ENCODE results near the gene GSTP1.
"Not testable (repeated sequence)": the region's sequence is repeated elsewhere in the genome, so short reads cannot be mapped to it uniquely, and the experiment has no call there.

The GSTP1 gene

DNA sequence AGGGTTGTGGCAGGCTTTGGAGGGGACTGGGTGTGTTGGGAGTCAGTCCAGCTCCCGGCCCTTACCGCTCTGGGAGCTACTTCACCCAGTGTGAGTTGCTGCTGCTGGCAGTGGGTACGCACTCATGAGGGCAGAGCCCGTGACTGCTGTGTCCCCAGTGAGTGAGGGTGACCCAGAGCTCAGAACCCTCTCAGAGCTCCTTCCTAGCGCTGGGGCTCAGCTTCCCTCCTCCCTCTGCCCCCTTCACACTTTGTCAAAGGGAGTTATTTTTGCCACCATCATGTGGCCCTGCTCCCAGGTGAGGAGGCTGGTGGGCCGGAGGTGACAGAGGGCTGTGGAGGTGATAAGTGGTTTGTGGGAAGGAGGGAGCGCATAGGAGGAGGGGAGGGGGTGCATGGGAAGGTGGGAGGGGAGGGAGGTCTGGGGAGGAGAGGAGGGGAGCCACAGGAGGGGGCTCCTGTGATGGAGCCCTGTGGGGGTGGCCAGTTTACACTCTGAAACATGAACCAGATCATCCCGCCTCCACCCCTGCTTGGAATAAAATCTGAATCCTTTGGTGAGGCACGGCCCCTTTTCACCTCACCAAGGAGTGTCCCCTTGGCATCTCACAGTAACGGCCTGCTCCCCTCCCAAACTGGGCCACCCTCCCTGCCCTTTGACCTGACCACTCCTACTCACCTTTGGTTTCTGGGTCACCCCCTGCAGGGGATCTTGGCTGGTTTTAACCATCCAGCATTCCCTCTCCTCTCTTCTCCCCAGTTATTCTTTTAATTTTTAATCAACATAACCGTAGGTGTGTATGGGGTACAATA, 33.0 kb downstream of the GSTP1 start:
- DNase-seq, result no peak

DNA sequence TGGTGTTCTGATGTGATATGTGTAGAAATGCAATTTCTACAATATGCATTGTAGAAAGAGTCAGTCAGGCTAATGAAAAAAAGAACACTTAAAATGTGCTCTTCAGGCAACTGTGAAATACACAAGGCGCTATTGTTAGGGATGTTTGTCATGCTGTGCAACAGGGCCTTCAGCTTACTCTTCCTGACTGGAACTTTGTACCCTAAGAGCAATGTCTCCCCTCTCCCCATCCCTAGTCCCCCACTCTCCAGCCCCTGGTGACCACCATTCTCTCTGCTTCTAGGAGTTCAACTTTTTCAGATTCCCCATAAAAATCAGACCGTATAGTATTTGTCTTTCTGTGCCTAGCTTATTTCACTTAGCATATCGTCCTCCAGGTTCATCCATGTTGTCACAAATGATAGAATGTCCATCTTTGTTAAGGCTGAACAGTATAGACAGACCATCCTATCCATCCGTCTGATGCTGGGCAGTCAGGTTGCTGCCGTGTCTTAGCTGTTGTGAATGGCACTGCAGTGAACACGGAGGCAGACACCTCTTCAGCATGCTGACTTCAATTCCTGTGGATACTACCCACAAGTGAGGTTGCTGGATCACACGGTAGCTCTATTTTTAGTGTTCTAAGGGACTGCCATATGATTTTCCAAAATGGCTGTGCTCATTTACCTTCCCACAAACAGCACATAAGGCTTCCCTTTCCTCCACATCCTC, 33.8 kb downstream of the GSTP1 start:
- DNase-seq, result no peak

- not testable (repeated sequence) for DNase-seq
These were observed 35.5 kb downstream of the GSTP1 start for GRCh38 chr11:67618901-67619659.

DNA sequence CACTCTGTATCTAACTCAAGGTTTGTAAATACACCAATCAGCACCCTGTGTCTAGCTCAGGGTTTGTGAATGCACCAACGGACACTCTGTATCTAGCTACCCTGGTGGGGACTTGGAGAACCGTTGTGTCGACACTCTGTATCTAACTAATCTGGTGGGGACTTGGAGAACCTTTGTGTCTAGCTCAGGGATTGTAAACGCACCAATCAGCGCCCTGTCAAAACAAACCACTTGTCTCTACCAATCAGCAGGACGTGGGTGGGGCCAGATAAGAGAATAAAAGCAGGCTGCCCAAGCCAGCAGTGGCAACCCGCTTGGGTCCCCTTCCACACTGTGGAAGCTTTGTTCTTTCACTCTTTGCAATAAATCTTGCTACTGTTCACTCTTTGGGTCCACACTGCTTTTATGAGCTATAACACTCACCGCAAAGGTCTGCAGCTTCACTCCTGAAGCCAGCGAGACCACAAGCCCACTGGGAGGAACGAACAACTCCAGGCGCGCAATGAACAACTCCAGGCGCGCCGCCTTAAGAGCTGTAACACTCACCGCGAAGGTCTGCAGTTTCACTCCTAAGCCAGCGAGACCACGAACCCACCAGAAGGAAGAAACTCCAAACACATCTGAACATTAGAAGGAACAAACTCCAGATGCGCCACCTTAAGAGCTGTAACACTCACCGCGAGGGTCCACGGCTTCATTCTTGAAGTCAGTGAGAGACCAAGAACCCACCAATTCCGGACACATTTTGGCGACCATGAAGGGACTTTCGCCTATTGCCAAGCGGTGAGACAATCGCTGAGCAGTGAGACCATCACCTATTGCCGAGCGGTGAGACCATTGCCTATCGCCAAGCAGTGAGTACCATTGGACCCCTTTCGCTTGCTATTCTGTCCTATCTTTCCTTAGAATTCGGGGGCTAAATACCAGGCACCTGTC, 36.3 kb downstream of the GSTP1 start:
- DNase-seq, result not testable (repeated sequence)

DNA sequence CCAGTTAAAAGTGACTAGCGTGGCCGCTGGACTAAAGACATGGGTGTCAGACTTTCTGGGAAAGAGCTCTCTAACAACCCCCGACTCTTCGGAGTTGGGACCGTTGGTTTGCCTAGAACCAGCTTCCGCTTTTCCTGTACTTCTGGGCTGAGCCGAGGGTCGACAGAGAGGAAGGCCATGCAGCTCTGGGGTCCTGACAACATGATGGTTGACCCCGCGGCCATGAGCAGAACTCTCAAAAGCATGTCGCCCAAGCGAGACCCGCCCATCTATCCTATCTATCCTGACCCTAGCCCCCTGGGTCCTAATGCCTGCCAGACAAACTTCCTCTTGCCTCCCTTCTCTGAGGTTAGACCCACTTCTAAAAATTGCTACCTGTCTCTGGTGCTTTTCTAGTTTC, 37.0 kb downstream of the GSTP1 start:
- DNase-seq, result not testable (repeated sequence)

DNA sequence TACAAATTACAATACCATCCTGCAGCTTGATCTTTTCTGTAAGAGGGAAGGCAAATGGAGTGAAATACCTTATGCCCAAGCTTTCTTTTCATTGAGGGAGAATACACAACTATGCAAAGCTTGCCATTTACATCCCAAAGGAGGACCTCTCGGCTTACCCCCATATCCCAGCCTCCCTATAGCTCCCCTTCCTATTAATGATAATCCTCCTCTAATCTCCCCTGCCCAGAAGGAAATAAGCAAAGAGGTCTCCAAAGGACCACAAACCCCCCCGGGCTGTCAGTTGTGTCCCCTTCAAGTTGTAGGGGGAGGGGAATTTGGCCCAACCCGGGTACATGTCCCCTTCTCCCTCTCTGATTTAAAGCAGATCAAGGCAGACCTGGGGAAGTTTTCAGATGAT, 38.3 kb downstream of the GSTP1 start:
- DNase-seq, result not testable (repeated sequence)

GRCh38 chr11:67622905-67623304, 39.3 kb downstream of the GSTP1 start:
- DNase-seq, result not testable (repeated sequence)

DNA sequence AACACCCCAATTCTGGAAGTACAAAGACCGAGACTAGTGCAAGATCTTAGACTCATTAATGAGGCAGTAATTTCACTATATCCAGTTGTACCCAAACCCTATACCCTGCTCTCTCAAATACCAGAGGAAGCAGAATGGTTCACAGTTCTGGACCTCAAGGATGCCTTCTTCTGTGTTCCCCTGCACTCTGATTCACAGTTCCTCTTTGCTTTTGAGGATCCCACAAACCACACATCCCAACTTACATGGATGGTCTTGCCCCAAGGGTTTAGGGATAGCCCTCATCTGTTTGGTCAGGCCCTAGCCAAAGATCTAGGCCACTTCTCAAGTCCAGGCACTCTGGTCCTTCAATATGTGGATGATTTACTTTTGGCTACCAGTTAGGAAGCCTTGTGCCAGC, 40.2 kb downstream of the GSTP1 start:
- DNase-seq, result not testable (repeated sequence)

DNA sequence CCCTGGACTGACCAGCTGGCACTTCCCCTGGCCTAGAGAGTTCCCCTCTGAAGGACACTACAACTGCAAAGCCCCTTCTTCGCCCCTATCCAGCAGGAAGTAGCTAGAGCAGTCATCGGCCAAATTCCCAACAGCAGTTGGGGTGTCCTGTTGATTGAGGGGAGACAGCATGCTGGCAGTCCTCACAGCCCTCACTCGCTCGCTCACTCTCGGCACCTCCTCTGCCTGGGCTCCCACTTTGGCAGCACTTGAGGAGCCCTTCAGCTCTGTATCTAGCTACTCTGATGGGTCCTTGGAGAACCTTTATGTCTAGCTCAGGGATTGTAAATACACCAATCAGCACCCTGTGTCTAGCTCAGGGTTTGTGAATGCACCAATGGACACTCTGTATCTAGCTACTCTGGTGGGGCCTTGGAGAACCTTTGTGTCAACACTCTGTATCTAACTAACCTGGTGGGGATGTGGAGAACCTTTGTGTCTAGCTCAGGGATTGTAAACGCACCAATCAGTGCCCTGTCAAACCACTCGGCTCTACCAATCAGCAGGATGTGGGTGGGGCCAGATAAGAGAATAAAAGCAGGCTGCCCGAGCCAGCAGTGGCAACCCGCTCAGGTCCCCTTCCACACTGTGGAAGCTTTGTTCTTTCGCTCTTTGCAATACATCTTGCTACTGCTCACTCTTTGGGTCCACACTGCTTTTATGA, 42.7 kb downstream of the GSTP1 start:
- DNase-seq, result not testable (repeated sequence)

GRCh38 chr11:67626970-67627369, 43.4 kb downstream of the GSTP1 start:
- no peak for DNase-seq

GRCh38 chr11:67627441-67627811, 43.8 kb downstream of the GSTP1 start:
- DNase-seq, result no peak

GRCh38 chr11:67627812-67628624, 44.4 kb downstream of the GSTP1 start:
- DNase-seq, result no peak

DNA sequence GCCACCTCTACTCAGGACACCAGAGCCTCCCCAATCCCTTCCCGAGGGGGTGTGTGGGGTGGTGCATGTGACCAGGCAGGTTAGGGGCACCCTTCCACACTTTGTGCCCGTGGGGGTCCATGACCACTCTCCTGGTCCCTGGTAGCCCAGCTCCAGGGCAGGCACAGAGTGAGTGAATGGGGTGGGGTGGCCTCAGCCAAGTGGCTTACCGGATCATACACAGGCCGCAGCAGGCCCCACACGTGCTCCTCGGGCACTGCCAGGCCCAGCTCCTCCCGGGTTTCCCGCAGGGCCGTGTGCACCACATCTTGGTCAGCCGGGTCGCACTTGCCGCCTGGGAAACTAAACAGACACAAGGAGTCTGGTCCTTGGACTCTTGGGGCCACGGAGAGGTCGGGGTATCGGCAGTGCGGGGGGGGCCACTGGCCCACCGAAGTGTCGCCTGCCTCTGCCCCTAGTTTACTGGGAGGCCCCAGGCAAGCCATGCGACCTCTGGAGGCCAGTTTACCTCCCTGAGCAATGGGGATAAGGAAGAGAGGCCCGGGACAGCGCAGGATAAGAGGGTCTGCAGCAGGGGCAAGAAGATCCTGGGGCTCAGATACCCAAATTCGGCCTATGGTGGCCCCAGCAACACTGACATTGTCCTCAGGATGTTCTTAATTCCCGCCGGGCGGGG, 45.2 kb downstream of the GSTP1 start:
- no peak for DNase-seq

- DNase-seq, result peak; percentile 76
These were observed 46.0 kb downstream of the GSTP1 start, which contains the start of gene NUDT8 for GRCh38 chr11:67629386-67630227. TSS of gene NUDT8 (minus strand) at chr11:67629937. CDS start at chr11:67629911, 26 bp downstream.

GRCh38 chr11:67630228-67630942, 46.8 kb downstream of the GSTP1 start:
- DNase-seq, result no peak

DNA sequence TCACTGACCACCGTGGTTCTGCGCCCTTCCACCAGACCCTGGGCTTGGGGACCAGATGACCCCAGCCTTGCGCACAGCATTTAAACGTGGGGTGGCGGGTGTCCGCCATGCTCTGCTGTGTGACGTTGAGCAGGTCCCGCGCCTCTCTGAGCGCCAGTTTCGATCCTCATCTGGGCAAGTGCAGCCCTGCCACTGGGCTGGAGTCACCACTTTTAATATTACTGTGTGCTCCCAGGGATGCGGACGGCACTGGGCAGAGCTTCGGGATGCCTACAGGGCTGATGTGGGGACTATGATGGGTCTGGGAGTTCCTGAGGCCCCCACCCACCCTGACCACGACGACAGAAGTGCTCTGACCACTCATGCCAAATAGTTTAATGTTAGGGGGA, 47.3 kb downstream of the GSTP1 start:
- no peak for DNase-seq

- DNase-seq, result no peak
These were observed 47.8 kb downstream of the GSTP1 start for GRCh38 chr11:67631411-67631810.

DNA sequence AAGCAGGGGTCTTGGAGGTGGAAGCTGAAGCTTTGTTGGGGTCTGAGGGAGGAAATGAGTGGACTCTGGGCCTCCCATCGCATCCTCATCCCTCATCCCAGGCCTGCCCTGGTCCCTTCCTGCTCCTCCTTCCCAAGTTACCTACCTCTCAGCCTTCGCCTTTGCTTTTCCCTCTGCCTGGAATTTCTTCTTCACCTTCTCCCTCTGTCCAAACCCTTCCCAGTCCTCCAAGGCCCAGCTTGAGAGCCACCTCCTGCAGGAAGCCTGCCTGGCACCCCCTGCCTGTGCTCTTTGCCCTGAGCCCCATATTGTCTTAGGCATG, 48.2 kb downstream of the GSTP1 start:
- DNase-seq, result no peak
